ENCODE data around the gene OSBPL3.

DNA sequence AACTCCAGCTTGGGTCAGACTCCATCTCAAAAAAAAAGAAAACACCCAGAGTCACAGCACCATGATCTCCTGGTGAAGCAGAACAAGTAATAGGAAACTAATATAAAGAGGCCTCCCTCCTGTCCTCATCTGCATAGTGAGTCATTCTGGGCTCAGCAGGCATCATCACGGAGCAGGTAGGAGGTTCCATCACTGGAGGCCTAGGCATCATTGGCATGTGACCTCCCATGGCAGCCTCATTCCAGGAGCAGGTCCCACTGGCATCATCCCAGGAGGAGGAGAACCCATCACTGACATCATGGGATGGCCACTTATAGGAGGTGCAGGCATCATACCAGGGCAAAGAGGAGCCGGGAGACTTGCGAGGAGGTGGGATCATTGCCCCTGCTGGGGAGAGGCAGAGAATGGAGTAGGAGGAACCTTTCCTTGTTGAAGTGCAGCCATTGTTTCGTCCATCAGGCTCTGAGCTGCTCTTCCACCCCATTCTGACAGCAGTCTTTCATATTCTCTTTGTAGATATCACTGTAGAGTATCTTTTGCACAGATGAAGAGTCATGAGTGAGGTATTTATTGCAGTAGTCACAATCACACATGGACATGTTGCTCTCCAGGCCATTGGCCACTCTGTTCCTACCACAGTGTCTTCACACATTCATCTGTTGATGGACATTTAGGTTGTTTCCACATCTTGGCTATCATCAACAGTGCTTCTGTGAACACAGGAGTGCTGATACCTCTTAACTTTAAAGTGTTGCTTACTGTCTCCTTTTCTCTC, 73.8 kb downstream of the OSBPL3 start:
- no peak for TF ChIP-seq CTCF (IDR thresholded peaks at IDR 0.05; ENCODE audit: extremely low read depth in 1 of 2, insufficient read depth in 1 of 2, low read depth in 1 of 2, low read length in 2 of 2)
- no peak for TF ChIP-seq POLR2A (IDR thresholded peaks at IDR 0.05; ENCODE audit: low read depth, low read length)
- TF ChIP-seq POLR2AphosphoS5 (IDR thresholded peaks at IDR 0.05; ENCODE audit: insufficient read depth, low read depth, low read length), result no peak

Measured in endothelial cell of umbilical vein (primary cell).